Activated CD4-positive, alpha-beta T cell treated with anti-CD3 and anti-CD28 coated beads for 36 hours (primary cell): Measurements from ENCODE around the gene TNFRSF12A. TPM values are rescaled to one million over a fixed set of nuclear protein-coding genes. Genes with fewer than 3 reads are reported as not detected.
A peak's percentile ranks its signal among the peaks of the same experiment; 100 is the strongest.
"Not testable (repeated sequence)": the region's sequence is repeated elsewhere in the genome, so short reads cannot be mapped to it uniquely, and the experiment has no call there.

Experiments
- ATAC-seq: fragments of 200-7000 bp; cut with Tn5 transposase; one replicate; pipeline ENCODE4 v1.10.0; 2021; ENCODE audit warnings: mild to moderate bottlenecking, moderate library complexity
- CTCF ChIA-PET: fragments of 350-600 bp; sonication (Branson Sonifier 250); formaldehyde crosslinking; loops from one replicate; lab custom pipeline; 2021; ENCODE audit warnings: antibody characterized with exemption; lab: Charles Lee
- POLR2A ChIA-PET: fragments of 350-600 bp; sonication (Branson Sonifier 250); formaldehyde crosslinking; loops from one replicate; lab custom pipeline; 2021; ENCODE audit warnings: antibody characterized with exemption, inconsistent platforms; lab: Charles Lee
- DNase-seq: peaks from one replicate; pipeline ENCODE4 v3.0.0-alpha.2; 2020
- H3K27ac Mint-ChIP-seq: one replicate; pipeline ENCODE4 v1.8.0; 2021; ENCODE audit warnings: mixed read lengths
- H3K27me3 Mint-ChIP-seq: one replicate; pipeline ENCODE4 v1.8.0; 2021; ENCODE audit warnings: mixed read lengths
- H3K36me3 Mint-ChIP-seq: one replicate; pipeline ENCODE4 v1.8.0; 2021; ENCODE audit warnings: low read depth, mixed read lengths
- H3K4me1 Mint-ChIP-seq: one replicate; pipeline ENCODE4 v1.8.0; 2021; ENCODE audit warnings: mixed read lengths
- H3K4me3 Mint-ChIP-seq: one replicate; pipeline ENCODE4 v1.8.0; 2021; ENCODE audit warnings: mild to moderate bottlenecking, moderate library complexity, mixed read lengths
- H3K9me3 Mint-ChIP-seq: one replicate; pipeline ENCODE4 v1.8.0; 2021; ENCODE audit warnings: low read depth, mixed read lengths
- intact Hi-C, 2 experiments: fragments of 100-400 bp; cut with DNase I in 1 of 2; cut with micrococcal nuclease in 1 of 2; formaldehyde crosslinking; loops; one replicate each; pipeline versions ENCODE4 v1.14.2 to v1.15.1; 2022 to 2024; cut with DNase I, micrococcal nuclease
- total RNA-seq, 2 experiments: library from RNA; stranded (reverse); gene quantifications; one replicate each; pipeline ENCODE4 v1.2.3, GENCODE V29; 2021

TNFRSF12A gene
- total RNA-seq, 2 experiments from 2014 or later, result 5.4 to 7.7 TPM

GRCh38 chr16:3066440-3066748 is 46.2 kb downstream of the TNFRSF12A start:
- Mint-ChIP-seq H3K27ac (peak overlapping the region; percentile 100), H3K27me3 (no peaks in the 10 kb centered on the region), H3K9me3 (no peaks in the 10 kb centered on the region), H3K36me3 (peaks cover 48% of the 10 kb centered on the region), H3K4me3 (peak overlapping the region; percentile 100), H3K4me1 (peaks cover 69% of the 10 kb centered on the region)
- CTCF ChIA-PET, result interaction anchor here (0.9 to 6.7 kb wide), 3 partner anchors 34 to 62 kb away, joined by 3 to 65 read pairs (median 3); no protein-coding TSS in a partner anchor
- DNase-seq, result no peak
- intact Hi-C loops, result loop anchor here in 1 of 2 experiments (5.0 kb wide), 1 partner anchor 436 kb away; the partner anchor contains the start of gene CLUAP1
- ATAC-seq, result no peak
- POLR2A ChIA-PET, result interaction anchor here (0.5 to 4.7 kb wide), 4 partner anchors 10 to 1096 kb away, joined by 3 to 48 read pairs (median 4); partner anchors contain the start of gene ZNF213

DNA sequence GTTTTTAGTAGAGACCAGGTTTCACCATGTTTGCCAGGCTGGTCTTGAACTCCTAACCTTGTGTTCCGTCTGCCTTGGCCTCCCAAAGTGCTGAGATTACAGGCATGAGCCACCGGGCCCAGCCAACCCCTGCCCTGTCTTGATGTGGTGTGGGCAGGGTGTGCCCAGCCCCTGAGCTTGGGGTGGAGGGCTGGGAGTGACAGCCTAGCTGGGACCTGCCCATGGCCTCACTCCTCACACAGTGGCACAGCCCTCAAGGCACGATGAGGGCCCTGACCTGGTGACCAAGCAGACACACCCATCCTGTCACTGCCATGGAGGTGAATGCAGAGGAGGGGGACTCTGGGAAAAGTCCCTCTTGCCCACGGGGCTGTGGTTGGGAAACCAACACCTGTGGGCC is 48.3 kb downstream of the TNFRSF12A start:
- Mint-ChIP-seq H3K4me1 (peaks cover 68% of the 10 kb centered on the region), H3K4me3 (peak overlapping the region; percentile 100), H3K9me3 (no peaks in the 10 kb centered on the region), H3K27me3 (no peaks in the 10 kb centered on the region), H3K36me3 (peaks cover 49% of the 10 kb centered on the region), H3K27ac (peak overlapping the region; percentile 98)
- POLR2A ChIA-PET, result no interaction called here
- intact Hi-C loops, result loop anchor here in 1 of 2 experiments (5.0 kb wide), 1 partner anchor 434 kb away; the partner anchor contains the start of gene CLUAP1
- DNase-seq, result peak; percentile 42
- ATAC-seq, result no peak
- CTCF ChIA-PET, result interaction anchor here (6.7 kb wide), 1 partner anchor 60 kb away, joined by 65 read pairs; no protein-coding TSS in a partner anchor

DNA sequence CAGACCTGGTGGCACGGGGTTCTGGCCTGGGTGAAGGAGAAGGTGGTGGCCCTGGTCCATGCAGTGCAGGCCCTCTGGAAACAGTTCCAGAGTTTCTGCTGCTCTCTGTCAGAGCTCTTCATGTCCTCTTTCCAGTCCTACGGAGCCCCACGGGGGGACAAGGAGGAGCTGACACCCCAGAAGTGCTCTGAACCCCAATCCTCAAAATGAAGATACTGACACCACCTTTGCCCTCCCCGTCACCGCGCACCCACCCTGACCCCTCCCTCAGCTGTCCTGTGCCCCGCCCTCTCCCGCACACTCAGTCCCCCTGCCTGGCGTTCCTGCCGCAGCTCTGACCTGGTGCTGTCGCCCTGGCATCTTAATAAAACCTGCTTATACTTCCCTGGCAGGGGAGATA is 49.0 kb downstream of the TNFRSF12A start:
- intact Hi-C loops, result loop anchor here in 1 of 2 experiments (5.0 kb wide), 1 partner anchor 433 kb away; the partner anchor contains the start of gene CLUAP1
- not testable (repeated sequence) for ATAC-seq, H3K27me3 Mint-ChIP-seq, H3K9me3 Mint-ChIP-seq, DNase-seq
- peaks cover 69% of the 10 kb centered on the region for H3K4me1 Mint-ChIP-seq
- peaks cover 49% of the 10 kb centered on the region for H3K36me3 Mint-ChIP-seq
- H3K4me3 Mint-ChIP-seq, result peak overlapping the region; percentile 64
- H3K27ac Mint-ChIP-seq, result peak overlapping the region; percentile 97
- POLR2A ChIA-PET, result interaction anchor here (0.7 kb wide), 1 partner anchor 60 kb away, joined by 4 read pairs; no protein-coding TSS in a partner anchor
- CTCF ChIA-PET, result interaction anchor here (0.9 kb wide), 1 partner anchor 60 kb away, joined by 3 read pairs; no protein-coding TSS in a partner anchor

- intact Hi-C loops, result no loop called here
- Mint-ChIP-seq H3K36me3 (peaks cover 50% of the 10 kb centered on the region), H3K9me3 (no peaks in the 10 kb centered on the region), H3K4me1 (peaks cover 68% of the 10 kb centered on the region), H3K27me3 (no peaks in the 10 kb centered on the region), H3K27ac (peak overlapping the region; percentile 97), H3K4me3 (peak overlapping the region; percentile 64)
- POLR2A ChIA-PET, result interaction anchor here (1.4 to 1.6 kb wide), 3 partner anchors 10 to 48 kb away, joined by 3 to 5 read pairs (median 5); no protein-coding TSS in a partner anchor
- ATAC-seq (peak; percentile 5), DNase-seq (peak; percentile 74)
- CTCF ChIA-PET, result interaction anchor here (0.7 to 1.6 kb wide), 4 partner anchors 12 to 59 kb away, joined by 3 to 5 read pairs (median 4); no protein-coding TSS in a partner anchor
These were observed 50.5 kb downstream of the TNFRSF12A start for GRCh38 chr16:3070608-3071111.

GRCh38 chr16:3071655-3072054 is 51.5 kb downstream of the TNFRSF12A start:
- H3K36me3 Mint-ChIP-seq, result peaks cover 42% of the 10 kb centered on the region
- intact Hi-C loops, result no loop called here
- no peaks in the 10 kb centered on the region for H3K27me3 Mint-ChIP-seq
- CTCF ChIA-PET, result interaction anchor here (1.4 to 1.6 kb wide), 2 partner anchors 13 to 58 kb away, joined by 4 to 5 read pairs; no protein-coding TSS in a partner anchor
- no peak for ATAC-seq
- DNase-seq, result no peak
- no peaks in the 10 kb centered on the region for H3K9me3 Mint-ChIP-seq
- peak overlapping the region; percentile 33 for H3K4me3 Mint-ChIP-seq
- peak overlapping the region; percentile 97 for H3K27ac Mint-ChIP-seq
- POLR2A ChIA-PET, result interaction anchor here (1.4 to 1.6 kb wide), 2 partner anchors 24 to 49 kb away, joined by 3 to 5 read pairs; no protein-coding TSS in a partner anchor
- H3K4me1 Mint-ChIP-seq, result peaks cover 77% of the 10 kb centered on the region

Other genes with a start within 250 kb of the TNFRSF12A start
- gene ELOB, start 243.1 kb upstream of the TNFRSF12A start, total RNA-seq, result 100 to 1,000 TPM; 268 to 269 TPM
- gene PRSS33, start 232.8 kb upstream of the TNFRSF12A start, total RNA-seq, result not detected
- gene PRSS41, start 221.9 kb upstream of the TNFRSF12A start, total RNA-seq, result not detected
- under 1 TPM; 0.69 to 0.71 TPM for gene PRSS21, start 203.1 kb upstream of the TNFRSF12A start, total RNA-seq
- 1 to 10 TPM in 1 of 2 experiments, under 1 TPM in 1; 0.65 to 1.2 TPM for gene ZG16B, start 190.1 kb upstream of the TNFRSF12A start, total RNA-seq
- gene PRSS22, start 162.2 kb upstream of the TNFRSF12A start, total RNA-seq, result not detected
- gene FLYWCH2, start 137.2 kb upstream of the TNFRSF12A start, total RNA-seq, result 10 to 100 TPM; 16.8 to 17.3 TPM
- 10 to 100 TPM; 26.6 to 37.9 TPM for gene FLYWCH1, start 108.4 kb upstream of the TNFRSF12A start, total RNA-seq
- not detected for gene KREMEN2, start 56.1 kb upstream of the TNFRSF12A start, total RNA-seq
- 10 to 100 TPM; 28.7 to 31.2 TPM for gene PAQR4, start 51.0 kb upstream of the TNFRSF12A start, total RNA-seq
- gene PKMYT1, start 39.9 kb upstream of the TNFRSF12A start, total RNA-seq, result 100 to 1,000 TPM; 101 to 117 TPM
- gene CLDN9, start 7.4 kb upstream of the TNFRSF12A start, total RNA-seq, result not detected
- not detected for gene CLDN6, start 2.2 kb upstream of the TNFRSF12A start, total RNA-seq
- gene HCFC1R1, start 3.6 kb downstream of the TNFRSF12A start, total RNA-seq, result 10 to 100 TPM; 30.0 to 30.7 TPM
- 10 to 100 TPM; 46.9 to 50.2 TPM for gene THOC6, start 3.7 kb downstream of the TNFRSF12A start, total RNA-seq
- gene BICDL2, start 16.6 kb downstream of the TNFRSF12A start, total RNA-seq, result 1 to 10 TPM in 1 of 2 experiments, under 1 TPM in 1; 0.58 to 1.2 TPM
- under 1 TPM; 0.55 to 0.91 TPM for gene MMP25, start 26.2 kb downstream of the TNFRSF12A start, total RNA-seq
- gene IL32, start 45.3 kb downstream of the TNFRSF12A start, total RNA-seq, result 1,000 to 10,000 TPM; 1,864 to 2,360 TPM
- under 1 TPM; 0.11 to 0.30 TPM for gene ZSCAN10, start 78.9 kb downstream of the TNFRSF12A start, total RNA-seq
- under 1 TPM; 0.21 to 0.32 TPM for gene ZNF205, start 92.2 kb downstream of the TNFRSF12A start, total RNA-seq
- 1 to 10 TPM; 7.6 to 8.3 TPM for gene ZNF213, start 114.7 kb downstream of the TNFRSF12A start, total RNA-seq
- gene OR1F1, start 167.8 kb downstream of the TNFRSF12A start, total RNA-seq, result not detected
- 1 to 10 TPM; 8.3 to 9.0 TPM for gene ZNF200, start 214.8 kb downstream of the TNFRSF12A start, total RNA-seq
- gene MEFV, start 236.3 kb downstream of the TNFRSF12A start, total RNA-seq, result under 1 TPM; 0.09 to 0.14 TPM